AG04449 (cell line): ENCODE data around the gene TNFSF4.

Experiments used
- CTCF ChIA-PET: fragments of 350-600 bp; formaldehyde crosslinking; extraction: SDS; loops from one replicate; lab custom pipeline; 2021; ENCODE audit warnings: antibody characterized with exemption; lab: Yijun Ruan, JAX
- POLR2A ChIA-PET: fragments of 400-600, 350-600 bp; formaldehyde crosslinking; extraction: SDS; loops from one replicate; lab custom pipeline; 2020; ENCODE audit warnings: antibody characterized with exemption, inconsistent platforms; lab: Yijun Ruan, JAX
- DNase-seq: peaks from one replicate; pipeline ENCODE4 v3.0.0-alpha.2; 2010; ENCODE audit warnings: low read depth, low spot score
- H3K4me3 ChIP-seq: 2 replicates; pipeline ENCODE4 v1.5.1; 2011; ENCODE audit warnings: low read depth, mild to moderate bottlenecking, control low read depth, low read length
- CTCF ChIP-seq: IDR thresholded peaks from one replicate; pipeline ENCODE4 v1.5.1; 2011; ENCODE audit warnings: mild to moderate bottlenecking, moderate library complexity, low read length, control low read depth, inconsistent platforms; ENCODE audit not compliant: insufficient read depth; ENCODE audit errors: missing control alignments

The TNFSF4 gene

DNA sequence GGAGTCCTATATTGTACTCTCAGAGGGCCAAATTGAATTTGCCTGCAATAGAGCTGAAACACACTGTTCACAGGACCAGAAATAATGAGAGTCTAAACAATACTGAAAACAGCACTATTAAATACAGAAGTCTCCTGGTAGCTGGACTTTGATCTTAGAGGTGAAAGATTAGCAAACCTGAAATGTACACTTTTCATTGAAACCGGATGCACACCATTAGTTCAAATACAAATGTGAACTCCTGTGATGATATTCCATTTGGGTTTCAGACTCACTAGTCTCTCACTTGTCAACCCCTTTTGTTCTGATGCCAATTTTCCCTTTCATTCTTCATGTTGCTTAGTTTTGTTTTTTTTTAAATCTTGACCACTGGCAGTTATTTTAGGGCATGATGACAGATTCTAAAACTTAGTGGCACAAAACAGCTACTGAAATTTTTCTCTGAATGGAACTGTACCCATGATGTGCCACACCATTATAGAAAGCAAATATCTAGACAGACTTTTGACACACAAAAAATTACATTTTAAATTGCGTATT is 5.9 kb upstream of the TNFSF4 start:
- POLR2A ChIA-PET, result no interaction called here
- CTCF ChIA-PET, result interaction anchor here (1.1 to 3.2 kb wide), 3 partner anchors 11 to 471 kb away, joined by 4 to 15 read pairs (median 5); no protein-coding TSS in a partner anchor

DNA sequence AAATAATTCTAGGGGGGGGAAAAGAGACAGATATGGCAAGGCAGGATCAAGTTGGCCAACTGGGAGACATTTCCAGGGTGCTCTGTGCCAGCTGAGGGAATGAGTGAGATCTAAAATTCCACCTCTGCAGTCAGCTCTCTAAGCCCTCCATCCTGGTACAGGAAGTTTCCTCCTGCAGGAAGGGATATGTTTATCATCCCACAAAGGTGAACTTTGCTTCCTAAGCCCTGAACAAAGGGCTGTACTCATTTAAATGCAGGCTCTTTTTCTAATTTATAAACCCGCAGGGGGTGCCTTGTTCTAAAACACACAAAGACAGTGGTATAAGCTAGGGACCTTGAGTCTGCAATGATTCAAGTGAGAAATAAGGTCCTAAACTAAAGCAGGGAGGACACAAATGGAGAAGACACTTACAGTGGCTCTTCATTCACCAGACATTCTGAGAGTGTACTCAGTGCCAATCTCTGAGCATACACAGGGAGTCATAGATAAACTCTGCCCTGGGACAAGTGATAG is 3.6 kb upstream of the TNFSF4 start:
- ChIA-PET POLR2A (no interaction called here), CTCF (interaction anchor here (1.0 to 3.2 kb wide), 4 partner anchors 8 to 385 kb away, joined by 3 to 15 read pairs (median 5); no protein-coding TSS in a partner anchor)
- no peak overlapping the region for H3K4me3 ChIP-seq
- TF ChIP-seq CTCF, result no peak
- no peak for DNase-seq

More for the DNA sequence above, 5.9 kb upstream of the TNFSF4 start:
- DNase-seq, result no peak
- TF ChIP-seq CTCF, result no peak
- H3K4me3 ChIP-seq, result no peak overlapping the region

DNA sequence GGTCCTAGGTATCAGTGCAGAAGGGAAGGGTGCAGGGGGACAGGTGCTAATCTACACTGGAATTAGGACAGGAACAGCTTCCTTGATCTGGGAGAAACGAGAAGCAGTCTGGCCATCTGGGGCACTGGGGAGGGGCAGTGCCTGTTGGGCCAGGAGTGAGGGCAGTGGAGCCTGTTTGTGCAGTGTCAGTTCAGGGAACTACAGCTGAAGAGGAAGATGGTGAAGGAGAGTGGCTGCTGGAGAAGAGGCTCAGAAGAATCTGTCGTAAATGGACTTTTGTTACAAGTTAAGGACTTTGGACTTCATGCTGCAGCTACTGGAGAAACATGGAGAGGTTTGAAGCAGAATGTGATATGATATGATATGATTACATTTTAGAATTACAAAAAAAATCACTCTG is 3.2 kb upstream of the TNFSF4 start:
- TF ChIP-seq CTCF, result no peak
- POLR2A ChIA-PET, result no interaction called here
- CTCF ChIA-PET, result interaction anchor here (1.5 to 3.2 kb wide), 2 partner anchors 8 to 46 kb away, joined by 5 to 15 read pairs; no protein-coding TSS in a partner anchor
- H3K4me3 ChIP-seq, result no peak overlapping the region
- no peak for DNase-seq

GRCh38 chr1:173208868-173209267 is 1.7 kb upstream of the TNFSF4 start:
- no peak for TF ChIP-seq CTCF
- DNase-seq, result no peak
- ChIA-PET CTCF (interaction anchor here (1.2 to 4.7 kb wide), 5 partner anchors 9 to 466 kb away, joined by 3 to 22 read pairs (median 7); no protein-coding TSS in a partner anchor), POLR2A (interaction anchor here (1.4 kb wide), 1 partner anchor 291 kb away, joined by 4 read pairs; no protein-coding TSS in a partner anchor)
- H3K4me3 ChIP-seq, result no peak overlapping the region

GRCh38 chr1:173208146-173208545 is 1.0 kb upstream of the TNFSF4 start:
- no peak overlapping the region for H3K4me3 ChIP-seq
- no peak for DNase-seq
- TF ChIP-seq CTCF, result no peak
- CTCF ChIA-PET, result interaction anchor here (1.7 to 4.7 kb wide), 4 partner anchors 10 to 465 kb away, joined by 6 to 22 read pairs (median 12); no protein-coding TSS in a partner anchor
- POLR2A ChIA-PET, result interaction anchor here (1.4 kb wide), 1 partner anchor 290 kb away, joined by 4 read pairs; no protein-coding TSS in a partner anchor

DNA sequence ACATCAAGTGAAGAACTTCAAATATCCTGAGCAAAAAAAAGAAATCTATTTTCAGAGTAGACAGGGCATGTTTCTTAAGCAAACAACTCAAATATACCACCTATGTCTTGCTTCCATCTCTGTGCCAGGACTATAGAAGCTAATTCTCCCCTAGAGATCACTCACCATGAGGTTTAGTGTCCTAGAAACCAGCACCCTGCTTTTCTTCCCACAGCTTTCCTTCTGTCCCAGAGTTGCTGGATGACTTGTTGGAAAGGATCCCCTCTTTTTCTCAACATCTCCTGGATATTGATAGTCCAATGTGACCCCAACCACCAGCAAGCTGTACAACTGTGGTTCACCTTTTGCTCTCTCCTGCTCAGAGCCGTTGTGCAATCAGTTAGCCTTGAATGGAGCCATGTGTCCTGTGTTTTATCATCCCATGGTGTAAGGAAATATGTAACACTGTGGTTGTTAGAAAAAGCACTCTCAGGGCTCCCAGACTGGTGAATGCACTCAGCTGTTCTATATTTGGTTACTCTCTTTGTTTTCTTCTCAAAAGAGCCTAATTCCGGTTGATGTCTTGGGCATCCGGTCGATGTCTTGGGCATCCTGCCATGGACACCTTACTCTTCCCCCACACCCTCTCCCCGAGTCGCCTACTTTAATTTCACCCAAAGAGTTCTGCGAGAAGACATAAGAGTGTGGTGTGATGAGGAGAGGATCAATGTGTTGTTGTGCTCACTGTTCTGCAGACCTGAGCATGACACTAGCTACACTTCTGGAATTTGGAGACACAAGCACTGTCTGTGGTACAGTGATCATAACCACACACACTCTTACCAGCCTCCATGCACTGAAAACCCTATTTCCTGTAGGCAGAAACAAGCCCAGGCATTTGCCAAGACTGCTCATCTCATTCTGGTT is 1.7 kb downstream of the TNFSF4 start:
- CTCF ChIA-PET, result interaction anchor here (1.0 to 8.6 kb wide), 7 partner anchors 17 to 462 kb away, joined by 3 to 154 read pairs (median 4); no protein-coding TSS in a partner anchor
- no peak for TF ChIP-seq CTCF
- H3K4me3 ChIP-seq, result no peak overlapping the region
- DNase-seq, result no peak
- POLR2A ChIA-PET, result no interaction called here
